ENCODE measurements around the gene UBR7. TPM values are rescaled to one million over a fixed set of nuclear protein-coding genes. Genes with fewer than 3 reads are reported as not detected.

Gene UBR7
- total and polyA plus RNA-seq, 2 experiments from 2014 or later: 24.0 to 28.7 TPM

DNA sequence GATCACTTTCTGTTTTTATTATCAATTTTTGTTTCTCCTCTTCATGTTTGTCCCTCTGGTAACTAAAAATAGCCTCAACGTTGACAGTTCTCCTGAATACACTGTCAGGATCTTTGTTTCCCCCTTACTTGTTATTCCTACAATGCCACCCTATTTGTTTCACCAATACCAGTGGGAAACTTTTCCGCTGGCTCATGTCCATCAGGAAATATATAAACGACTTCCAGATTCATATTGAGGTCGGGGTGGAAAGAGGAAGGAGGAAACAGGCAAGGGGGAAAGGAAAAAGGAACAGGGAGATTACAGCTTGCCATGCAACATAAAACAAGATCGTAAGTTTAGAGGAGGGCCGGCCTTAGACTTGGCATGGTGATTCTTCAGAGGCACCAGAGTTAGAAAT, 64.1 kb downstream of the UBR7 start:
- no peak overlapping the region for H3K27ac ChIP-seq
- no peaks in the 10 kb centered on the region for H3K9me2 ChIP-seq (ENCODE audit: insufficient read depth)
- 77 to 78% methylated on average over 6 of the region's 6 CpGs for WGBS, 2 experiments (ENCODE audit: low coverage in 1 of 2, low lambda C conversion rate in 2 of 2, missing lambda C conversion rate in 2 of 2)
- in situ Hi-C loops (cut with MboI): no loop called here
- no peaks in the 10 kb centered on the region for H4K20me1 ChIP-seq (ENCODE audit: insufficient read depth)
- H3F3A ChIP-seq (ENCODE audit: insufficient read depth): peaks cover 14% of the 10 kb centered on the region; the same call in 1 of the 2 replicates
- H3K9me3 ChIP-seq (ENCODE audit: low read depth): no peaks in the 10 kb centered on the region
- H3K4me3 ChIP-seq: no peak overlapping the region
- no peak for DNase-seq
- H3K9ac ChIP-seq: no peak overlapping the region
- no peak for TF ChIP-seq EZH2phosphoT487 (IDR thresholded peaks at IDR 0.05; ENCODE audit: insufficient read depth, low read depth)
- no peak for TF ChIP-seq EZH2 (IDR thresholded peaks at IDR 0.05; ENCODE audit: insufficient read depth, poor library complexity, severe bottlenecking)
- H2AFZ ChIP-seq: no peak overlapping the region
- no peak overlapping the region for H3K4me2 ChIP-seq (ENCODE audit: unreplicated experiment)
- peaks cover 82% of the 10 kb centered on the region for H3K79me2 ChIP-seq (ENCODE audit: insufficient read depth)
- H3K4me1 ChIP-seq (ENCODE audit: insufficient read depth): 0 out of 2 replicates have a peak, but pooled peaks cover 7% of the 10 kb centered on the region
- no peaks in the 10 kb centered on the region for H3K27me3 ChIP-seq (replicated peaks; ENCODE audit: insufficient read depth)
- no peaks in the 10 kb centered on the region for H3K36me3 ChIP-seq (ENCODE audit: low read depth)

DNA sequence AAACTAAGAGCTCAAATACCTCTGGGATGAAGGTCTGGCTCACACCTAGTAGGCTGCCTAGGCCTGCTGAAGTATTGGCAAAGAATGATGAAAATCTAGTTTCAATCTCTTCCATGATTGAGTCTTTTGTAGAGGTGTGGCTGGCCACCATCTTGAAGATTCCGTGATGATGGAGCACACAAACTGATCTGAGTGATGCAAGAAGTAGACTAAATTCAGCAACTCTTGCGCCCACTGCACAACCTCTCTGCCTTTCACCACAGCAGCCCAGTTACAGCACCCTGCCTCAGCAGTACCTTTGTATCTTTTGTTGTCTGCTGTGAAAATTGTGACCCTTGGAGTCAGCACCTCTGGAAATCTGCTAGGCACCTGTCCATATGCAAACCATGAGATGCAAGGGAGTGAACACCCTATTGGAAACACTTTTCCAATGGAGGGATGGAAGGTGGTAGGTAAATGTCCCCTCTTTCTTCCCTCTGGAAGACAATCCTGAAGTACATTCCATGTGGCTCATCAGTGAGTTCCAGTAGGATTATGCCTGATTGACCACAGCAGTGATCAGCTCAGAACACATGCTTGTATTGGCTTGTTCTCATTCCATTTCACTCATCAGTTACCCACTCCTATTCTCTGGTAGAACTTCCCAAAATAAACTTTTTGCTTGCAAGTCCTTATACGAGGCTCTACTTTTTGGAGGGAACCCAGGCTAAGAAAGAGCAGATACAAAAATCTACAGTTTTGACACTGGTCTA, 67.2 kb downstream of the UBR7 start:
- no peaks in the 10 kb centered on the region for H4K20me1 ChIP-seq (ENCODE audit: insufficient read depth)
- in situ Hi-C loops (cut with MboI): no loop called here
- peaks cover 79% of the 10 kb centered on the region for H3K79me2 ChIP-seq (ENCODE audit: insufficient read depth)
- no peaks in the 10 kb centered on the region for H3K9me3 ChIP-seq (ENCODE audit: low read depth)
- H3K4me1 ChIP-seq (ENCODE audit: insufficient read depth): 0 out of 2 replicates have a peak, but pooled peaks cover 7% of the 10 kb centered on the region
- WGBS, 2 experiments (ENCODE audit: low coverage in 1 of 2, low lambda C conversion rate in 2 of 2, missing lambda C conversion rate in 2 of 2): 96 to 97% methylated on average over 3 of the region's 3 CpGs
- H3K9me2 ChIP-seq (ENCODE audit: insufficient read depth): no peaks in the 10 kb centered on the region
- H3K36me3 ChIP-seq (ENCODE audit: low read depth): no peaks in the 10 kb centered on the region
- TF ChIP-seq EZH2phosphoT487 (IDR thresholded peaks at IDR 0.05; ENCODE audit: insufficient read depth, low read depth) (no peak), EZH2 (IDR thresholded peaks at IDR 0.05; ENCODE audit: insufficient read depth, poor library complexity, severe bottlenecking) (no peak)
- H3K27ac ChIP-seq: no peak overlapping the region
- H3K9ac ChIP-seq: no peak overlapping the region
- no peak overlapping the region for H3K4me2 ChIP-seq (ENCODE audit: unreplicated experiment)
- no peak overlapping the region for H3K4me3 ChIP-seq
- H2AFZ ChIP-seq: no peak overlapping the region
- H3F3A ChIP-seq (ENCODE audit: insufficient read depth): peaks cover 14% of the 10 kb centered on the region; the same call in 1 of the 2 replicates
- no peaks in the 10 kb centered on the region for H3K27me3 ChIP-seq (replicated peaks; ENCODE audit: insufficient read depth)
- DNase-seq: no peak

DNA sequence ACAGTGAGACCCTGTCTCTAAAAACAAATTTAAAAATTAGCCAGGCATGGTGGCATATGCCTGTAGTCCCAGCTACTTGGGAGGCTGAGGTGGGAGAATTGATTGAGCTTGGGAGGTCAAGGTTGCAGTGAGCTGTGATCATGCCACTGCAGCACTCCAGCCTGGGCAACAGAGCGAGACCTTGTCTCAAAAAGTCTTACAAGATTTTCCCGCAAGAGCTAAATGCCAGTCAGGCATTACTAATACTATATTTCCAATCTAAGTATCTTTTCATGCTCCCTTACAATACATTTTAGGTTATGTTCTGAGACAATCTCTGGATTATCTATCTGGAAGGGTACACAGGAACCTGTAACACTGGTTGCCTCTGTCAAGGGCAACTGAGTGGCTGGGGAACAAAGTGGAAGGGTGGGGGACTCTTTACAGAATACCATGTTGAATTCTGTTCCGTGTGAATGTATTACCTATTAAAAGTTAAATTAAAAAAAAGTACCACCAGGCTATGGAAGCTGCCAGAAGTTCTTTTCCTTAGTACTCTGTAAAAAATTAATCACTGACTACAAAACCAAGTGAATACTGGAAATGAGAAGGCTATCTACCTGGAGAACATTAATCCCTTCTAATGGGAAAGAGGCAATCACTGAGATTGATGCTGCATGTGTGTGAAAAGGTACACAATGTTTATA, 69.1 kb downstream of the UBR7 start:
- in situ Hi-C loops (cut with MboI): no loop called here
- DNase-seq: no peak
- Histone ChIP-seq H2AFZ (no peak overlapping the region), H3K36me3 (ENCODE audit: low read depth) (no peaks in the 10 kb centered on the region), H3K9me3 (ENCODE audit: low read depth) (no peaks in the 10 kb centered on the region), H3K27ac (no peak overlapping the region), H4K20me1 (ENCODE audit: insufficient read depth) (no peaks in the 10 kb centered on the region), H3F3A (ENCODE audit: insufficient read depth) (peaks cover 4% of the 10 kb centered on the region; the same call in 1 of the 2 replicates), H3K4me2 (ENCODE audit: unreplicated experiment) (no peak overlapping the region), H3K79me2 (ENCODE audit: insufficient read depth) (peaks cover 91% of the 10 kb centered on the region), H3K4me3 (no peak overlapping the region), H3K9ac (no peak overlapping the region), H3K4me1 (ENCODE audit: insufficient read depth) (no peaks in the 10 kb centered on the region), H3K27me3 (replicated peaks; ENCODE audit: insufficient read depth) (no peaks in the 10 kb centered on the region), H3K9me2 (ENCODE audit: insufficient read depth) (no peaks in the 10 kb centered on the region)
- 97 to 99% methylated on average over 3 of the region's 3 CpGs for WGBS, 2 experiments (ENCODE audit: low coverage in 1 of 2, low lambda C conversion rate in 2 of 2, missing lambda C conversion rate in 2 of 2)
- TF ChIP-seq EZH2phosphoT487 (IDR thresholded peaks at IDR 0.05; ENCODE audit: insufficient read depth, low read depth) (no peak), EZH2 (IDR thresholded peaks at IDR 0.05; ENCODE audit: insufficient read depth, poor library complexity, severe bottlenecking) (no peak)

Other genes with a start within 250 kb of the UBR7 start
- 33.3 and 35.0 TPM in 2 replicates for gene ITPK1, start 91.3 kb upstream of the UBR7 start, total RNA-seq (2014; rRNA removed; shearing (Covaris generic))
- gene ITPK1, start 91.3 kb upstream of the UBR7 start, polyA plus RNA-seq (2016; fragmentation: Nextera tagmentation; extraction: Ambion mirVana): 18.7 and 19.4 TPM in 2 replicates
- 17.5 and 18.3 TPM in 2 replicates for gene MOAP1, start 22.4 kb upstream of the UBR7 start, total RNA-seq (2014; rRNA removed; shearing (Covaris generic))
- gene MOAP1, start 22.4 kb upstream of the UBR7 start, polyA plus RNA-seq (2016; fragmentation: Nextera tagmentation; extraction: Ambion mirVana): 9.8 and 11.8 TPM in 2 replicates
- 6.2 and 7.7 TPM in 2 replicates for gene LYSET, start 21.9 kb upstream of the UBR7 start, total RNA-seq (2014; rRNA removed; shearing (Covaris generic))
- 18.5 and 18.7 TPM in 2 replicates for gene LYSET, start 21.9 kb upstream of the UBR7 start, polyA plus RNA-seq (2016; fragmentation: Nextera tagmentation; extraction: Ambion mirVana)
- 13.2 and 16.5 TPM in 2 replicates for gene GON7, start 191 bp upstream of the UBR7 start, total RNA-seq (2014; rRNA removed; shearing (Covaris generic))
- 18.3 and 19.0 TPM in 2 replicates for gene GON7, start 191 bp upstream of the UBR7 start, polyA plus RNA-seq (2016; fragmentation: Nextera tagmentation; extraction: Ambion mirVana)
- 18.2 and 25.3 TPM in 2 replicates for gene BTBD7, start 125.8 kb downstream of the UBR7 start, total RNA-seq (2014; rRNA removed; shearing (Covaris generic))
- 13.1 and 14.3 TPM in 2 replicates for gene BTBD7, start 125.8 kb downstream of the UBR7 start, polyA plus RNA-seq (2016; fragmentation: Nextera tagmentation; extraction: Ambion mirVana)
- not detected in 2 replicates for gene COX8C, start 139.9 kb downstream of the UBR7 start, total RNA-seq (2014; rRNA removed; shearing (Covaris generic))
- not detected in 2 replicates for gene COX8C, start 139.9 kb downstream of the UBR7 start, polyA plus RNA-seq (2016; fragmentation: Nextera tagmentation; extraction: Ambion mirVana)
- gene UNC79, start 223.7 kb downstream of the UBR7 start, total RNA-seq (2014; rRNA removed; shearing (Covaris generic)): not detected in 2 replicates
- gene UNC79, start 223.7 kb downstream of the UBR7 start, polyA plus RNA-seq (2016; fragmentation: Nextera tagmentation; extraction: Ambion mirVana): 0.04 TPM in 2 replicates